Islet of Langerhans (tissue), 1 donor: ENCODE data around the gene SDHA.
"Not testable (repeated sequence)": the region's sequence is repeated elsewhere in the genome, so short reads cannot be mapped to it uniquely, and the experiment has no call there.

Source experiments
- FAIRE-seq: peaks from one replicate; lab custom pipeline; 2011; peaks lifted over from hg19 to GRCh38; lab: Jason Lieb, UNC

Gene SDHA

DNA sequence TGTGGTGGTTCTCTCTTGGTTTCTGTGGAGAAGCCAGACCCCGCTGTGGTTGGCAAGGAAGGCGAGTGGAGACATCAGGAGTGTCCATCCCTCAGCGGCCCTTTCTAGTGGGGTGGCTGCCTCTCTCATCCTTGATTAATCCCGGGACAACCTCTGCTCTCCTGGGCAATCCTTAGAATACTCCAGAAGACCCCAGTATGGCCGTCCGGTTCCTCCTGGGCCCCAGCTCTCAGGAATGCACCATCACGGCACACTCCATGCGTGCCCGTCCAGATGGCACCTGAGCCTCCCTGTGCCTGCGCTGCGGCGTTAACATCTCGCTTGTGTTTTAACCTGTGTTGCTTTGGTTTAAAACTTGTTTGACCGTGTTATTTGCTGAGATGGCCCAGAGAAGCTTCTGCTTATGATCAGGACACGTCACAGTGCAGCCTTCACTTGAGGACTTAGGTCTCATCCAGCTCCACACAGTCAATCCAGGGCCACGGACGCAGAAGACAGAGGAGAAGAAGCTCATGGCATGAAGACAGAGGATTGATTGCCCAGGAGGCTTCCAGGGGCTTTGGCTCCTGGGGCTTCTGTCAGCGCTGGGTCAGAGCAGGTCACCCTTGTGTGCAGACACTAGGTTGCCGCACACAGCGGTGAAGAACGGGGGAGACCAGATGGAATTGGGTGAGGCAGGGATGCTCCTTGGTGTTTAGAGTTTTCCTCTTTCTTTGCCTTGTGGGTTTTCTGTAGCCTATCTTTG is 82.7 kb downstream of the SDHA start:
- not testable (repeated sequence) for FAIRE-seq

DNA sequence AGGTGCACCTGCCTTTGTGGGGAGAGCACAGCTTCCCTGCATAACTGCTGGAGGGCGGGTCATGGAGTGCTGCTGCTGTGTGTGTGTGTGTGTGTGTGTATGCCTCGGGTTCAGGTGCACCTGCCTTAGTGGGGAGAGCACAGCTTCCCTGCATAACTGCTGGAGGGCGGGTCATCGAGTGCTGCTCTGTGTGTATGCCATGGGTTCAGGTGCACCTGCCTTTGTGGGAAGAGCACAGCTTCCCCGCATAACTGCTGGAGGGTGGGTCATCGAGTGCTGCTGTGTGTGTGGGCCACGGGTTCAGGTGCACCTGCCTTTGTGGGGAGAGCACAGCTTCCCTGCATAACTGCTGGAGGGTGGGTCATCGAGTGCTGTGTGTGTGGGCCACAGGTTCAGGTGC is 84.3 kb downstream of the SDHA start:
- FAIRE-seq: not testable (repeated sequence)

DNA sequence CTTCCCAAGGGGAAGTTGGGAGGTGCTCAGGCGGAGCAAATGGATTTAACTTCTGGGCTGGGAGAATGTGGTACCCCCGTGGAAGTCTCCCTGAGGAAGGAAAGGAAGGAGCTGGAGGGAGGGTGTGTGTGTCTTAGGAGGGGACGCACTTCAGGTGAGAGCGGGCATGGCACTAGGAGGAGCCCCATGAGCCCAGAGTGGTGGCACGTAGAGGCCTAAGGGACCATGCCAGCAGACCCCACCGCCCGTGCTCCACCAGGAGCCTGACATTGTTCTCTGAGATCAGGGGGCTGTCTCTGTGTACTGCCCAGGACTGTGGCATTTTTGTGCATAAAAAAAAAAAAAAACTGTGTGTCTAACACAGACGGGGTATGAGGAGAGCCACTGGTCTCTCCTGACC is 84.8 kb downstream of the SDHA start:
- FAIRE-seq: no peak

DNA sequence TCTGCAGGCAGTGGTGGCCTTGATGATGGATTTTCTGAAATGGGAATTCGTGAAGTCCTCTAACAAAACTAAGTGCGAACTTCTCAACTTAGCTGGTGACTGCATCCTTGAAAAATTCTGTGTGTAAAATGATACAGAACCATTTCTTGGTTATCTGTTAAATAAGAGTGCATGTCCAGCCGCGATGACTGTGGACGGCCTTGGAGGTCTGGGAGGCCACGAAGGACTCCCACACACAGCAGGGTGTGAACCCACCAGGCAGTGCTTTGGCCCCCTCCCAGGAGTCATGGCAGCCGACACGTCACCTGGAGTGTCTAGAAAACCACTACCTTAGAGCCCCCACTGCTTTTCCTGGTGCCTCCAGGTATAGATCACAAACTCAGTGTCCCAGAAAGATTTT is 85.6 kb downstream of the SDHA start:
- not testable (repeated sequence) for FAIRE-seq

DNA sequence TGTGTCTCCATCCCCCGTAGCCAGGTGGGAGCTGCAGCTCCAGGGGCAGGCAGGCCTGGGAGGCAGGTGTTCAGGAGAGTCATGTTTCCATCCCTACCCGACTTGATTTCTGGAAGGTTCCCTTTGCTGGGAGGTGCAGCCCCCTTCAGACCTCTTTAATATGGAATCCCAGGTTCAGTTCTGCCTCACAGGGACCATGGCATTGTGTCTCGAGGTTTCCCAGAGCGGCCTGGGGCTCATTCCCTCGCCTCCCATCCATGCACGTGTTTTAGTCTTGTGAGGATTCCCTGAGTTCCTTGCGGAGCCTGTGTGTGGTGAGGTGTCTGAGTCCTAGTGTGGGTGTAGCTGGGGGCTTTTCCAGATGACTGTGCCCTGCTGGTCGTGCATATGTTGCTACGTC is 86.9 kb downstream of the SDHA start:
- FAIRE-seq: no peak

DNA sequence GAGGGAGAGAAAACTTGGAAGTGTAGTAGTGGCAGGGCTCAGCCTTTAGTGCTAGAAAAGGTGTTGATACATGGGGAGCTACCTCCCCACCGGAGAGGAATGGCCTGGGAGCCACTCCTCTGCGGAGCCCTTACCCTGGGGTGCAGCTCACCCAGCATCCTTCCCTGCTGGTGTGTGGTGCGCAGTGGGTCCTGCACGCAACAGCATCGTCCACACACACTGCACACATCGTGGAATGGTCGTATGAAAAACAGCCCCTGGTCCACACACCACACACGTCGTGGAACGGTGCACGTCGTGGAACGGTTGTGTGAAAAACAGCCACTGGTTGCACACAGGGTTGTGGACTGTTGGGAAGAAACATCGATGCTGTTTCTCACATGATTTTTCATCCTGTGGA is 87.3 kb downstream of the SDHA start:
- FAIRE-seq: no peak

DNA sequence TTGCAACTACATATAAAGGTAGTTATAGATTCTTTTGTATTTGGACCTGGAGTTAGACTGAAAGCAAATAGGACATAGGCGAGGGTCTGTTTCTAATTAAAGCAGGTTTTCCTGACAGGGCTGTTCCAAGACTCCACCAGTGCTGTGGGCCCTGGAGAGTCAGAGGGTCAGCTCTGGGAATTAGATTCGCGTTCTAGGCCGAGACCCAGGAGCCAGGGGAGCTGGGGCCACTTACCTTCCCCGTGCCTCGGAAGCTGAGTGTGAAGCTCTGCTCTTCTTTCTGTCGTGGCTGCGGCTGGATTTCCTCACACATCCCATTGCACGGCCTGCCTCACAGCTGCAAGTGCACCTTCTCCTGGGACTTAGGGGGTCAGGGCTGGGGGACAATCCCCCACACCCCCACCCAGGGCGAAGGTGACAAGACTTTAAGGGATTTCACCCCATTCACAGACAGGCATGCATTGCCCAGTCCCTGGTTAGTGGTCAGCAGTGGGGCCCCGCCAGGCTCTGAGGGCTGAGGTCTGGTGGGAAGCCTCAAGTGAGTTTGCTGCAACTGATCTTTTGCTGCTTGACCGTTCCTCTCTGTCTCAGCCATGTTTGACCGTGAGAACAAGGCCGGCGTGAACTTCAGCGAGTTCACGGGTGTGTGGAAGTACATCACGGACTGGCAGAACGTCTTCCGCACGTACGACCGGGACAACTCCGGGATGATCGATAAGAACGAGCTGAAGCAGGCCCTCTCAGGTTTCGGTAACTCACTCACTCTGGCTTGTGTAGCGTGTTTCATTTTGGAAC is 88.1 kb downstream of the SDHA start:
- no peak for FAIRE-seq
